ENCODE measurements around the gene LSAMP. TPM values are rescaled to one million over a fixed set of nuclear protein-coding genes. Genes with fewer than 3 reads are reported as not detected.

The LSAMP gene
- total and polyA plus RNA-seq, 9 of the 15 experiments (the other 6 are each of a cell fraction or from before 2014, with no cell fraction given) = 0.09 to 0.11 TPM; not detected in 7

GRCh38 chr3:115930922-115931321, 514.4 kb downstream of the LSAMP start:
- DNase-seq (ENCODE audit: extremely low read depth in 1 of 4, low spot score in 3 of 4) (no peak), ATAC-seq (no peak), FAIRE-seq (no peak)
- no peaks in the 10 kb centered on the region for H3K9me3 ChIP-seq (replicated peaks; ENCODE audit: control insufficient read depth, insufficient read depth, low read depth, low read length)
- no peak overlapping the region for H3K4me2 ChIP-seq (ENCODE audit: insufficient read depth, low read length)
- H2AFZ ChIP-seq (ENCODE audit: low read depth, low read length) = no peak overlapping the region
- BruUV-seq (replicated peaks) = no TSS peak
- H3K79me2 ChIP-seq (ENCODE audit: control insufficient read depth, insufficient read depth, low read length) = no peaks in the 10 kb centered on the region
- H3K27ac ChIP-seq (ENCODE audit: extremely low read depth, low read depth, low read length) = no peak overlapping the region
- H3K36me3 ChIP-seq (ENCODE audit: control insufficient read depth, insufficient read depth, low read length) = no peaks in the 10 kb centered on the region
- no peaks in the 10 kb centered on the region; a peak in 1 of 5 replicates for H3K4me1 ChIP-seq (replicated peaks in 1 of 2; ENCODE audit: control insufficient read depth in 2 of 2, insufficient read depth in 2 of 2, low read length in 2 of 2)
- ChIA-PET POLR2A (interaction anchor here (1.6 kb wide), 1 partner anchor 15 kb away, joined by 4 read pairs; no protein-coding TSS in a partner anchor), CTCF (ENCODE audit: low intra/inter-chr PET ratio) (no interaction called here)
- no peaks in the 10 kb centered on the region for H4K20me1 ChIP-seq (replicated peaks; ENCODE audit: control insufficient read depth, insufficient read depth, low read length)
- no peak overlapping the region for H3K9ac ChIP-seq (ENCODE audit: insufficient read depth in 1 of 2, low read depth in 2 of 2, low read length in 2 of 2)
- intact Hi-C loops (cut with micrococcal nuclease) = no loop called here
- TF ChIP-seq ZNF12 (CRISPR knock-in tag; IDR thresholded peaks at IDR 0.05) = no peak
- TF ChIP-seq FOXJ2 (tag; IDR thresholded peaks at IDR 0.05) = no peak
- no peak for TF ChIP-seq NELFE (IDR thresholded peaks at IDR 0.05; ENCODE audit: insufficient read depth, insufficient read length)
- no peak overlapping the region for H3K4me3 ChIP-seq
- WGBS (ENCODE audit: insufficient coverage, low coverage, missing lambda C conversion rate) = 0% methylated on average over 3 of the region's 3 CpGs
- in situ Hi-C loops (cut with MboI) = no loop called here
- H3K27me3 ChIP-seq (ENCODE audit: control insufficient read depth in 2 of 2, insufficient read depth in 2 of 2, low read length in 2 of 2) = 0 out of 5 replicates have a peak, but pooled peaks cover 0 to 5% of the 10 kb centered on the region in 2 experiments
- H3K9me1 ChIP-seq (ENCODE audit: control insufficient read depth, insufficient read depth, low read length) = no peaks in the 10 kb centered on the region

DNA sequence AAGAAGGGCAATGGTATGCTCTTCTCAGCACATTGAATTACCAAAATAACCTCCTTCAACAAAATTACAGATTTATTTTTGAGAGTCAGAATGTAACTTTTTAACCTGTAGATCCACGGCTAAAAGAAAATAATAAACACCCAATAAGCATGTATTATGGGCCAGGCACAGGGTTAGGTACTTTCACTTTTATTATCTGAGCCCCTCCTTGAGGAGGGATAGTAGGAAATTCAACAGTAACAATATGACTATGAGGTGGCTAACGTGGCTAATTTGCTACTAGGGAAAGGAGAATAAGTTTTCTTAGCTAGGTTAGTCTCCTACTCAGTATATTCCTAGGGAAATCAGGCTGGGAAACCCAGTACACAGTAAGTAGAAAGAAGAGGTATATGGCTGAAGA, 515.1 kb downstream of the LSAMP start:
- in situ Hi-C loops (cut with MboI) = no loop called here
- WGBS (ENCODE audit: insufficient coverage, low coverage, missing lambda C conversion rate) = 0% methylated on average over 2 of the region's 2 CpGs
- no peak for ATAC-seq
- TF ChIP-seq BRF1 (IDR thresholded peaks at IDR 0.05; ENCODE audit: borderline replicate concordance, extremely low read depth, insufficient read length) (no peak), ZNF324 (CRISPR knock-in tag; IDR thresholded peaks at IDR 0.05) (no peak), XRCC5 (IDR thresholded peaks at IDR 0.05; ENCODE audit: low read depth, low read length) (no peak), RNF219 (CRISPR knock-in tag; IDR thresholded peaks at IDR 0.05) (no peak), ESRRB (CRISPR knock-in tag; IDR thresholded peaks at IDR 0.05; ENCODE audit: borderline replicate concordance) (no peak), STAG1 (CRISPR knock-in tag; IDR thresholded peaks at IDR 0.05; ENCODE audit: borderline replicate concordance) (no peak), CCAR2 (IDR thresholded peaks at IDR 0.05; ENCODE audit: low read depth, low read length) (no peak), HEY1 (CRISPR knock-in tag; IDR thresholded peaks at IDR 0.05; ENCODE audit: borderline replicate concordance) (no peak)
- TF ChIP-seq, protein P1, sequence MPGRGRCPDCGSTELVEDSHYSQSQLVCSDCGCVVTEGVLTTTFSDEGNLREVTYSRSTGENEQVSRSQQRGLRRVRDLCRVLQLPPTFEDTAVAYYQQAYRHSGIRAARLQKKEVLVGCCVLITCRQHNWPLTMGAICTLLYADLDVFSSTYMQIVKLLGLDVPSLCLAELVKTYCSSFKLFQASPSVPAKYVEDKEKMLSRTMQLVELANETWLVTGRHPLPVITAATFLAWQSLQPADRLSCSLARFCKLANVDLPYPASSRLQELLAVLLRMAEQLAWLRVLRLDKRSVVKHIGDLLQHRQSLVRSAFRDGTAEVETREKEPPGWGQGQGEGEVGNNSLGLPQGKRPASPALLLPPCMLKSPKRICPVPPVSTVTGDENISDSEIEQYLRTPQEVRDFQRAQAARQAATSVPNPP (IDR thresholded peaks at IDR 0.05; ENCODE audit: borderline replicate concordance, insufficient read depth, insufficient read length) = no peak

More for the DNA sequence above, 515.1 kb downstream of the LSAMP start:
- DNase-seq (ENCODE audit: extremely low read depth in 1 of 4, low spot score in 3 of 4) = no peak
- intact Hi-C loops (cut with micrococcal nuclease) = no loop called here
- FAIRE-seq = no peak
- BruUV-seq (replicated peaks) = no TSS peak
- H3K79me2 ChIP-seq (ENCODE audit: control insufficient read depth, insufficient read depth, low read length) = no peaks in the 10 kb centered on the region
- no peaks in the 10 kb centered on the region for H3K36me3 ChIP-seq (ENCODE audit: control insufficient read depth, insufficient read depth, low read length)
- 0 out of 5 replicates have a peak, but pooled peaks cover 0 to 5% of the 10 kb centered on the region in 2 experiments for H3K27me3 ChIP-seq (ENCODE audit: control insufficient read depth in 2 of 2, insufficient read depth in 2 of 2, low read length in 2 of 2)
- CTCF ChIA-PET (ENCODE audit: low intra/inter-chr PET ratio) = no interaction called here
- no peak overlapping the region for H3K4me2 ChIP-seq (ENCODE audit: insufficient read depth, low read length)
- H2AFZ ChIP-seq (ENCODE audit: low read depth, low read length) = no peak overlapping the region
- no peak overlapping the region for H3K4me3 ChIP-seq
- H3K9me1 ChIP-seq (ENCODE audit: control insufficient read depth, insufficient read depth, low read length) = no peaks in the 10 kb centered on the region
- POLR2A ChIA-PET = interaction anchor here (1.6 kb wide), 1 partner anchor 15 kb away, joined by 4 read pairs; no protein-coding TSS in a partner anchor
- no peaks in the 10 kb centered on the region for H3K9me3 ChIP-seq (replicated peaks; ENCODE audit: control insufficient read depth, insufficient read depth, low read depth, low read length)
- no peak overlapping the region for H3K9ac ChIP-seq (ENCODE audit: insufficient read depth in 1 of 2, low read depth in 2 of 2, low read length in 2 of 2)
- no peaks in the 10 kb centered on the region for H4K20me1 ChIP-seq (replicated peaks; ENCODE audit: control insufficient read depth, insufficient read depth, low read length)
- H3K4me1 ChIP-seq (replicated peaks in 1 of 2; ENCODE audit: control insufficient read depth in 2 of 2, insufficient read depth in 2 of 2, low read length in 2 of 2) = no peaks in the 10 kb centered on the region
- no peak overlapping the region for H3K27ac ChIP-seq (ENCODE audit: extremely low read depth, low read depth, low read length)
